ENCODE results near the gene NEB.

- TF ChIP-seq CTCF (conservative IDR thresholded peaks at IDR 0.05; ENCODE audit: low read depth, low read length) (no peak), POLR2A (IDR thresholded peaks at IDR 0.05; ENCODE audit: low read depth, low read length) (no peak), MAZ (IDR thresholded peaks at IDR 0.05; ENCODE audit: borderline replicate concordance, low read depth, low read length) (no peak), SMC3 (IDR thresholded peaks at IDR 0.05; ENCODE audit: low read depth, low read length) (no peak), USF2 (IDR thresholded peaks at IDR 0.05; ENCODE audit: low read depth, low read length) (no peak), RCOR1 (IDR thresholded peaks at IDR 0.05; ENCODE audit: insufficient replicate concordance, low read length) (no peak), MXI1 (IDR thresholded peaks at IDR 0.05; ENCODE audit: borderline replicate concordance, low read depth, low read length) (no peak), RAD21 (IDR thresholded peaks at IDR 0.05; ENCODE audit: low read length) (no peak), FOS (IDR thresholded peaks at IDR 0.05; ENCODE audit: low read depth, low read length) (no peak), ELK1 (IDR thresholded peaks at IDR 0.05; ENCODE audit: borderline replicate concordance, low read depth, low read length) (no peak), MAFK (IDR thresholded peaks at IDR 0.05; ENCODE audit: low read depth, low read length) (no peak), RFX5 (IDR thresholded peaks at IDR 0.05; ENCODE audit: low read depth, low read length) (no peak), CEBPB (IDR thresholded peaks at IDR 0.05; ENCODE audit: low read depth, low read length) (no peak), BHLHE40 (IDR thresholded peaks at IDR 0.05; ENCODE audit: low read depth, low read length) (no peak)
Measured at GRCh38 chr2:151534001-151534400, 200.3 kb downstream of the NEB start.

Data from IMR-90 (cell line).